HepG2 (cell line): Measurements from ENCODE around the gene KIAA1217. TPM values are rescaled to one million over a fixed set of nuclear protein-coding genes. Genes with fewer than 3 reads are reported as not detected.

ENCODE experiments used
- ATAC-seq: fragments of 200-7000 bp; cut with Tn5 transposase; 3 replicates; pipeline ENCODE4 v1.9.1; 2020; ENCODE audit warnings: mild to moderate bottlenecking, moderate library complexity
- BruUV-seq: library from RNA; stranded (reverse); fragments of 400-500 nt; replicated peaks from 2 replicates; lab custom pipeline; 2021; lab: Mats Ljungman, UMichigan
- CTCF ChIA-PET: fragments of 300-600 bp; formaldehyde crosslinking; extraction: SDS; loops from one replicate; lab custom pipeline; 2021; ENCODE audit warnings: low total read pairs, inconsistent platforms, low intra/inter-chr PET ratio; lab: Yijun Ruan, JAX
- POLR2A ChIA-PET: fragments of 350-600 bp; sonication (Branson Sonifier 250); formaldehyde crosslinking; loops from one replicate; lab custom pipeline; 2020; ENCODE audit warnings: antibody characterized with exemption, inconsistent platforms; lab: Yijun Ruan, JAX
- DNase-seq: peaks from one replicate; pipeline ENCODE4 v3.0.0-alpha.2; 2015; ENCODE audit warnings: low spot score
- FAIRE-seq: peaks from 3 replicates; lab custom pipeline; 2011; peaks lifted over from hg19 to GRCh38; lab: Jason Lieb, UNC
- H2AFZ ChIP-seq: one replicate; pipeline ENCODE4 v1.6.1; 2011; ENCODE audit warnings: low read length, inconsistent platforms
- H3K27ac ChIP-seq: fragments of 300-600 bp; 3 replicates; pipeline ENCODE4 v1.8.0; 2011; ENCODE audit warnings: mixed run types, mild to moderate bottlenecking, mixed read lengths, low read length, inconsistent platforms; ENCODE audit not compliant: insufficient read depth; ENCODE audit errors: extremely low read length
- H3K27me3 ChIP-seq, 2 experiments: fragments of 200-600 bp in 1 of 2; 2 replicates in 1 of 2; 3 replicates in 1 of 2; pipeline versions ENCODE4 v1.6.0 to v1.8.0; 2011; ENCODE audit warnings: low read length in 2 of 2, mild to moderate bottlenecking in 2 of 2, moderate library complexity in 2 of 2, inconsistent platforms in 1 of 2; ENCODE audit not compliant: insufficient read depth in 2 of 2, control insufficient read depth in 1 of 2
- H3K36me3 ChIP-seq, 2 experiments: fragments of 200-600 bp in 1 of 2; replicated peaks in 1 of 2; 2 replicates in 1 of 2; 3 replicates in 1 of 2; pipeline versions ENCODE4 v1.5.1 to v1.8.0; 2011; ENCODE audit warnings: low read length in 2 of 2, inconsistent platforms in 1 of 2; ENCODE audit not compliant: insufficient read depth in 2 of 2, control insufficient read depth in 1 of 2
- H3K4me1 ChIP-seq: 2 replicates; pipeline ENCODE4 v1.5.1; 2012; ENCODE audit warnings: low read length, inconsistent platforms; ENCODE audit not compliant: insufficient read depth
- H3K4me2 ChIP-seq: 2 replicates; pipeline ENCODE4 v1.6.0; 2011; ENCODE audit warnings: low read depth, low read length, inconsistent platforms
- H3K4me3 ChIP-seq, 3 experiments: fragments of 200-600 bp in 1 of 3; sonication (generic), shearing (Covaris generic) in 1 of 3; replicated peaks in 1 of 3; 2 replicates each; pipeline ENCODE4 v1.5.1; 2011 to 2016; ENCODE audit warnings: low read length in 3 of 3, inconsistent platforms in 2 of 3, low read depth in 2 of 3, mild to moderate bottlenecking in 2 of 3, control low read depth in 1 of 3, mixed read lengths in 1 of 3; ENCODE audit not compliant: insufficient read depth in 1 of 3
- H3K79me2 ChIP-seq: one replicate; pipeline ENCODE4 v1.6.1; 2011; ENCODE audit warnings: low read length, inconsistent platforms; ENCODE audit not compliant: insufficient read depth
- H3K9ac ChIP-seq: 2 replicates; pipeline ENCODE4 v1.6.0; 2011; ENCODE audit warnings: mild to moderate bottlenecking, low read depth, low read length, inconsistent platforms; ENCODE audit not compliant: insufficient read depth
- H3K9me3 ChIP-seq: 2 replicates; pipeline ENCODE4 v1.5.1; 2012; ENCODE audit warnings: mild to moderate bottlenecking, low read length
- H4K20me1 ChIP-seq: 2 replicates; pipeline ENCODE4 v1.6.0; 2011; ENCODE audit warnings: inconsistent platforms, mild to moderate bottlenecking, low read length, moderate library complexity; ENCODE audit not compliant: insufficient read depth
- AGO2 ChIP-seq: fragments of 200-400 bp; formaldehyde crosslinking; optimal IDR thresholded peaks from 2 replicates; pipeline ENCODE3; 2017; ENCODE audit warnings: mild to moderate bottlenecking, low read depth, low read length, moderate library complexity
- CBFB ChIP-seq: sonication (generic); formaldehyde crosslinking; IDR thresholded peaks from 2 replicates; pipeline ENCODE4 v1.4.0; 2020; ENCODE audit warnings: missing genetic modification reagents
- CHCHD3 ChIP-seq: sonication (generic); formaldehyde crosslinking; IDR thresholded peaks from 2 replicates; pipeline ENCODE4 v1.8.0; 2022; ENCODE audit warnings: mild to moderate bottlenecking, missing genetic modification reagents, moderate library complexity
- E2F5 ChIP-seq: sonication (generic); formaldehyde crosslinking; conservative IDR thresholded peaks from 2 replicates; pipeline ENCODE4 v1.4.0; 2020; ENCODE audit warnings: missing genetic modification reagents
- ELF1 ChIP-seq: sonication (generic); formaldehyde crosslinking; IDR thresholded peaks from 2 replicates; pipeline ENCODE4 v1.4.0; 2020; ENCODE audit warnings: missing genetic modification reagents
- PATZ1 ChIP-seq: sonication (generic); formaldehyde crosslinking; IDR thresholded peaks from 2 replicates; pipeline ENCODE4 v1.4.0; 2020; ENCODE audit warnings: missing genetic modification reagents
- ZNF512B ChIP-seq: sonication (generic); formaldehyde crosslinking; IDR thresholded peaks from 2 replicates; pipeline ENCODE4 v1.5.1; 2020; ENCODE audit warnings: missing genetic modification reagents, mild to moderate bottlenecking, borderline replicate concordance
- ZNF607 ChIP-seq: sonication (generic); formaldehyde crosslinking; IDR thresholded peaks from 2 replicates; pipeline ENCODE4 v1.5.1; 2020; ENCODE audit warnings: missing genetic modification reagents, mild to moderate bottlenecking, borderline replicate concordance
- ZNF7 ChIP-seq: IDR thresholded peaks from 2 replicates; pipeline ENCODE4 v1.6.1; 2016; ENCODE audit warnings: missing biosample characterization, missing genetic modification reagents
- ZZZ3 ChIP-seq: sonication (generic); formaldehyde crosslinking; IDR thresholded peaks from 2 replicates; pipeline ENCODE4 v1.4.0; 2020; ENCODE audit warnings: missing genetic modification reagents, mild to moderate bottlenecking, borderline replicate concordance
- WGBS: methylation state at CpG from one replicate; pipeline ENCODE4 v1.1.6; 2017; ENCODE audit warnings: low lambda C conversion rate; 5-methylcytosine and 5-hydroxymethylcytosine counted together
- in situ Hi-C: cut with HindIII; loops from 2 replicates; pipeline ENCODE4 v1.10.0; 2017; ENCODE audit warnings: low pct_unique_long_range_greater_than_20kb; ENCODE audit not compliant: extremely low pct_ligation_motif_present
- intact Hi-C: fragments of 100-400 bp; cut with micrococcal nuclease; formaldehyde crosslinking; loops from one replicate; pipeline ENCODE4 v1.10.0; 2022; ENCODE audit not compliant: unreplicated experiment
- polyA plus RNA-seq, 8 experiments: library from polyadenylated mRNA; depleted of rRNA in 3 of 8; stranded (reverse) in 7 of 8; unstranded in 1 of 8; fragments of >200 nt; fragmentation: Illumina TruSeq in 4 of 8; extraction: Trizol in 4 of 8; gene quantifications; 2 replicates each; pipeline versions ENCODE4 v1.2.1 to v1.2.3, GENCODE V29; 2011 to 2016; ENCODE audit warnings: low read depth in 4 of 8, missing spikeins in 1 of 8, mixed read lengths in 1 of 8; ENCODE audit not compliant: insufficient read depth in 1 of 8
- total RNA-seq, 5 experiments: library from RNA; depleted of rRNA; stranded (reverse); fragments of >200 nt; fragmentation: Illumina TruSeq; extraction: Trizol; gene quantifications; 2 replicates each; pipeline ENCODE4 v1.2.3, GENCODE V29; 2016; ENCODE audit warnings: low read depth in 1 of 5
- TF ChIP-seq, protein P1 (sequence below): sonication (generic); formaldehyde crosslinking; IDR thresholded peaks from 2 replicates; pipeline ENCODE4 v1.5.1; 2020; ENCODE audit warnings: missing genetic modification reagents, mild to moderate bottlenecking, borderline replicate concordance

The KIAA1217 gene
- total and polyA plus RNA-seq, 2 of the 13 experiments (the other 11 are each of a cell fraction or from before 2014, with no cell fraction given), result 4.6 to 10.9 TPM

DNA sequence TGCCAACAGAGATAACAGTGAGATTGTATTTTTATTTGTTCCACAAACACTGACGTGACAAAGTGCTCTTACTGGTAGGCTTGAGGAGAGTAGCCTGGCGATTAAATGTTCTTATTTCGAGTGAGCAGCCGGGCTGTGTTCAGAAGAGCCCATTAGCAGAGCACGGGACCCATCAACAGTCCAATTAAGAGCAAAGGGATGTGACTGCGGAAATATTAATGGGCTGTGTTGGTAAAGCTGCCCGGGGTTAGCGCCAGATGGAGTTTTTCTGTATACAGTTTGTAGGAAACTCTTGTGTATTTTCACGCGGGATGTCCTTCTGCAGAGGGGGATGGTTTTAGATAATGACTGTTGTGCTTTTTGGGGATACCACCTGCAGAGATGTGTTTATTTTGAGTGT, 104.3 kb downstream of the KIAA1217 start:
- H3K9me3 ChIP-seq, result no peaks in the 10 kb centered on the region
- no peaks in the 10 kb centered on the region for H3K27me3 ChIP-seq
- intact Hi-C loops (no loop called here), in situ Hi-C loops (no loop called here)
- H3K36me3 ChIP-seq, result peaks cover 0 to 5% of the 10 kb centered on the region in 2 experiments; a peak in 1 of 5 replicates
- no peak overlapping the region for H3K9ac ChIP-seq
- no peak overlapping the region for H3K4me3 ChIP-seq
- TF ChIP-seq E2F5 (no peak), ZNF7 (CRISPR knock-in tag) (no peak)
- TF ChIP-seq, protein P1, sequence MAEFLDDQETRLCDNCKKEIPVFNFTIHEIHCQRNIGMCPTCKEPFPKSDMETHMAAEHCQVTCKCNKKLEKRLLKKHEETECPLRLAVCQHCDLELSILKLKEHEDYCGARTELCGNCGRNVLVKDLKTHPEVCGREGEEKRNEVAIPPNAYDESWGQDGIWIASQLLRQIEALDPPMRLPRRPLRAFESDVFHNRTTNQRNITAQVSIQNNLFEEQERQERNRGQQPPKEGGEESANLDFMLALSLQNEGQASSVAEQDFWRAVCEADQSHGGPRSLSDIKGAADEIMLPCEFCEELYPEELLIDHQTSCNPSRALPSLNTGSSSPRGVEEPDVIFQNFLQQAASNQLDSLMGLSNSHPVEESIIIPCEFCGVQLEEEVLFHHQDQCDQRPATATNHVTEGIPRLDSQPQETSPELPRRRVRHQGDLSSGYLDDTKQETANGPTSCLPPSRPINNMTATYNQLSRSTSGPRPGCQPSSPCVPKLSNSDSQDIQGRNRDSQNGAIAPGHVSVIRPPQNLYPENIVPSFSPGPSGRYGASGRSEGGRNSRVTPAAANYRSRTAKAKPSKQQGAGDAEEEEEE, result no peak
- no peaks in the 10 kb centered on the region for H3K79me2 ChIP-seq
- ChIA-PET CTCF (no interaction called here), POLR2A (no interaction called here)
- DNase-seq, result no peak
- H3K4me2 ChIP-seq, result no peak overlapping the region
- H2AFZ ChIP-seq, result no peak overlapping the region
- WGBS, result 92% methylated on average over 10 of the region's 10 CpGs
- H3K4me1 ChIP-seq, result peaks cover 12% of the 10 kb centered on the region
- no peak overlapping the region for H3K27ac ChIP-seq
- no peaks in the 10 kb centered on the region for H4K20me1 ChIP-seq
- no peak for FAIRE-seq
- BruUV-seq, result no TSS peak
- no peak for ATAC-seq

DNA sequence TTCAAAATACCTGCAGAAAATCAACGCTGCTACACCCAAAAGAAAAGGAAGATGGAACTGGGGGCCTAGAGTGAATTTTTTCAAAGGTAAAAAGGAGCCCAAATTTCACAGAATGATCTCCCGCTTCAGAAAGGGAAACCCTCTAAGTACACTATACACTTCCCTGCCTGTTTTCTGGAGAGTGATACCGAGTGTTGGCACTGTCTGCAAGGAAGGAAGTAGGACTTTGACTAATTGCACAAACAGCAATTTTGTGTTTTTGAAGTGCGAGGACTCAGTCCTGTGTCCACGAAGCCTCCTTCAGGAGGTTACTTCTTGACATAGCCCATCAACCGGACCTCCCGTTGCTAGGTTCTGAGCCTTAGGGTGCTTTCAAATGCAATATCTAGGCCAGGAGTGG, 106.3 kb downstream of the KIAA1217 start:
- no peaks in the 10 kb centered on the region for H3K27me3 ChIP-seq
- no TSS peak for BruUV-seq
- in situ Hi-C loops (no loop called here), intact Hi-C loops (loop anchor here (5.0 kb wide), 1 partner anchor 108 kb away; the partner anchor contains the start of gene KIAA1217)
- H3K4me1 ChIP-seq, result peaks cover 25% of the 10 kb centered on the region
- H3K79me2 ChIP-seq, result no peaks in the 10 kb centered on the region
- H2AFZ ChIP-seq, result no peak overlapping the region
- ChIA-PET CTCF (no interaction called here), POLR2A (no interaction called here)
- ATAC-seq (no peak), FAIRE-seq (no peak), DNase-seq (no peak)
- 99% methylated on average over 7 of the region's 7 CpGs for WGBS
- H3K27ac ChIP-seq, result no peak overlapping the region
- no peak overlapping the region for H3K4me3 ChIP-seq
- H3K4me2 ChIP-seq, result no peak overlapping the region
- H3K9me3 ChIP-seq, result no peaks in the 10 kb centered on the region
- no peaks in the 10 kb centered on the region for H4K20me1 ChIP-seq
- peaks cover 0 to 5% of the 10 kb centered on the region in 2 experiments; a peak in 1 of 5 replicates for H3K36me3 ChIP-seq
- no peak overlapping the region for H3K9ac ChIP-seq
- no peak for TF ChIP-seq ZNF607 (CRISPR knock-in tag)
- TF ChIP-seq ZNF512B, result no peak
- TF ChIP-seq PATZ1 (CRISPR knock-in tag), result no peak
- no peak for TF ChIP-seq AGO2
- TF ChIP-seq ELF1 (CRISPR knock-in tag), result no peak
- TF ChIP-seq ZZZ3 (CRISPR knock-in tag), result no peak
- TF ChIP-seq CHCHD3 (CRISPR knock-in tag), result no peak
- TF ChIP-seq CBFB (CRISPR knock-in tag), result no peak
